NCI-H2171 (cell line): Measurements from ENCODE around the gene C11orf65.
"Not testable (repeated sequence)": the region's sequence is repeated elsewhere in the genome, so short reads cannot be mapped to it uniquely, and the experiment has no call there.

Source experiments
- DNase-seq: peaks from one replicate; lab custom pipeline; 2025; lab: John Stamatoyannopoulos, UW

The C11orf65 gene

GRCh38 chr11:108472681-108473080 lies 5.4 kb upstream of the C11orf65 start:
- DNase-seq = no peak

DNA sequence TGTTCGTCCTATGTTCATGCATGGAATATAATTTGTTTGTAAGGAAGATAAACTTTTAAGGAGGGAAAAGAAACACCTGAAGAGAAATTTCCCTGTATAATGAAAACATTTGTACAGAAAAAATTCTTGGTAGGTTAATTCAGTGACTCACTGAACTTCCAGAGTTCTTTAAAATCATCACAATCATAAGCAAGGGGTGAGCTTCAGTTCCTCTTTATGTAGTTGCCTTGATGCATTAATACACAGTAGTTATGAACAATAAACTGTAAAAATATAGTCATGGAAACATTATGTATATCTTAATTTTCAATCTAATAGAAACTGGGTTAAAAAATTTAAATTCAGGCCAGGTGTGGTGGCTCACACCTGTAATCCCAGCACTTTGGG lies 1.1 kb upstream of the C11orf65 start:
- no peak for DNase-seq

DNA sequence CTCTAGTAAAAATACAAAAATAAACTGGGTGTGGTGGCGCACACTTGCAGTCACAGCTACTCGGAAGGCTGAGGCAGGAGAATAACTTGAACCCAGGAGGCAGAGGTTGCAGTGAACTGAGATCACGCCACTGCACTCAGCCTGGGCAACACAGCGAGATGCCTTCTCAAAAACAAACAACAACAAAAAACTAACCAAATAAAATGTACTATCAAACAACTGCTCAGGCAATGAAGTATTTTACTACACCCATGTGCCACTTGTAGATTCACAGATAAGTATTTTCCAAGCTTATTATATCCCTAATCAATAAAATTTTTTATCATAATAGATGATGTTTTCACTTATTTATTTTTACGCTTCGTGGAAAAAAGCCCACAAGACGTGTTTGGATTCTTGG lies 924 bp downstream of the C11orf65 start:
- no peak for DNase-seq

GRCh38 chr11:108453207-108453835 lies 14.0 kb downstream of the C11orf65 start:
- no peak for DNase-seq

- DNase-seq = not testable (repeated sequence)
Observed at GRCh38 chr11:108441445-108441844, 25.9 kb downstream of the C11orf65 start.

DNA sequence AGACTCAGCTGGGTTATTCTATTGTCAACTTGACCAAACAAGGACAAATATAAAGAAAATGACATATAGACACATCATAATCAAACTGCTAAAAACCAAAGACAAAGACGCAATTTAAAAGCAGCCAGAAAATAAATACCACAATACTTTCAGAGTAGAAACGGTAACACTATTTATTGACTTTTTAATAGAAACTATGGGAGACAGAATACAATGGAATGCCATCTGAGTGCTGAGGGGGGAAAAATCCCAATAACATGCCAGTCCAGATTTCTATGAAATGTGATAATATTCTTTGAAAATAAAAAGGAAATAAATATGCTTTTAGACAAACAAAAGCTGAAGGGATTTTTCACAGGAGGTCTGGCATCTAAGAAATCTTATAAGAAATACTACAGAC lies 30.7 kb downstream of the C11orf65 start:
- DNase-seq = no peak

GRCh38 chr11:108435066-108435465 lies 32.3 kb downstream of the C11orf65 start:
- DNase-seq = no peak

- no peak for DNase-seq
Observed at GRCh38 chr11:108432783-108433182, 34.5 kb downstream of the C11orf65 start.

GRCh38 chr11:108431997-108432396 lies 35.3 kb downstream of the C11orf65 start:
- no peak for DNase-seq

DNA sequence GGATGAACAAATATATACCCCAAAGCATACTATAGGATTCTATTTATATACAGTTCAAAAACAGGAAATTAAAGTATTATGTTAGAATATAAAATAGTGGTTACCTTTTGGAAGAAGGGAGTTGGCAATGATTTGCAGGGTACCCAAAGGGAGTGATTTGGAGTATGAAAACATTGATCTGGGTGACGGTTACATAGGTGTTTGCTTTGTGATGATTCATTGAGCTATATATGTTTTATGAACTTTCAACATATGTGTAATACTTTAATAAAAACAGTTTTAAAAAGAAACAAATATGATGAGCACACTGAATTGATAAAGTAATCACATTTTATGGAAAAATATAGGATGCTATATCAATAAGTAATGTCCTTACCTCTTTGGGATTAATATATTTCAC lies 36.0 kb downstream of the C11orf65 start:
- no peak for DNase-seq

- DNase-seq = not testable (repeated sequence)
Observed at GRCh38 chr11:108417551-108417950, 49.8 kb downstream of the C11orf65 start.

DNA sequence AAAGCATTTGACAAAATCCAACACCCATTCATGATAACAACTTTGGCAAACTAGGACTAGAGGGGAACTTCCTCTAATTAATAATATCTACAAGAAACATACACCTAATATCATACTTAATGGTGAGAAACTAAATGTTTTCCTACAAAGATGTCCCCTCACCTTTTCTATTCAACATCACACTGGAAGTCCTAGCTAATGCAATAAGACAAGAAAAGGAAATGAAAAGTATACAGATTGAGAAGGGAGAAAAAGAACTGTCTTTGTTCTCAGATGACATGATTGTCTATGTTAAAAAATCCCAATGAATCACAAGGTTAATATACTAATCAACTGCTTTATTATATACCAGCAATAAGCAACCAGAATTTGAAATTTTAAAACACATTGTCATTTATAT lies 52.4 kb downstream of the C11orf65 start:
- no peak for DNase-seq

GRCh38 chr11:108405706-108406105 lies 61.6 kb downstream of the C11orf65 start:
- DNase-seq = no peak

DNA sequence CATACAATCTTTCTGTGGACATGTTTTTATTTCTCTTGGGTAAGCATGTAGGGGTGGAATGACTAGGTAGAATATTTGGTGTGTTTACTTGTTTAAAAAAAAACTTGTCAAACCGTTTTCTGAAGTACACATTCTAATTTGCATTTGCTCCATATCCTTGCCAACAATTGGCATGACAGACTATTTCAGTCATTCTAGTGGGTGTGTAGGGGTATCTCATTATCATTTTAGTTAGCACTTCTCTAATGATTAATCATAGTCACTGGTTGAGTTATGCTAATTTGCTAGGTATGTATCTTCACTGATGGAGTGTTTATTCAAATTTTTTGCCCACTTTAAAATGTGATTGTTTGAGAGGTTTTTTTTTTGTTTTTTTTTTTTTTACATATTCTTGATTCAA lies 64.3 kb downstream of the C11orf65 start:
- DNase-seq = no peak

- no peak for DNase-seq
Observed at GRCh38 chr11:108402241-108402640, 65.1 kb downstream of the C11orf65 start.

- DNase-seq = no peak
Observed at GRCh38 chr11:108398439-108398838, 68.9 kb downstream of the C11orf65 start.

- DNase-seq = not testable (repeated sequence)
Observed at GRCh38 chr11:108396672-108397071, 70.7 kb downstream of the C11orf65 start.

- no peak for DNase-seq
Observed at GRCh38 chr11:108394744-108395284, 72.5 kb downstream of the C11orf65 start.

- DNase-seq = no peak
Observed at GRCh38 chr11:108393046-108393445, 74.3 kb downstream of the C11orf65 start.

GRCh38 chr11:108392353-108392752 lies 75.0 kb downstream of the C11orf65 start:
- DNase-seq = no peak

- DNase-seq = no peak
Observed at GRCh38 chr11:108388576-108388975, 78.8 kb downstream of the C11orf65 start.

DNA sequence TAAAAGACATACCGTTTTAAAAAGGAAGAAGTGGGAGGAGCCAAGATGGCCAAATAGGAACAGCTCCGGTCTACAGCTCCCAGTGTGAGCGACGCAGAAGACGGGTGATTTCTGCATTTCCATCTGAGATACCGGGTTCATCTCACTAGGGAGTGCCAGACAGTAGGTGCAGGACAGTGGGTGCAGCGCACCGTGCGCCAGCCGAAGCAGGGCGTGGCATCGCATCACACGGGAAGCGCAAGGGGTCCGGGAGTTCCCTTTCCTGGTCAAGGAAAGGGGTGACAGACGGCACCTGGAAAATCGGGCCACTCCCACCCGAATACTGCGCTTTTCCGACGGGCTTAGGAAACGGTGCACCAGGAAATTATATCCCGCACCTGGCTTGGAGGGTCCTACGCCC lies 93.8 kb downstream of the C11orf65 start:
- DNase-seq = not testable (repeated sequence)

DNA sequence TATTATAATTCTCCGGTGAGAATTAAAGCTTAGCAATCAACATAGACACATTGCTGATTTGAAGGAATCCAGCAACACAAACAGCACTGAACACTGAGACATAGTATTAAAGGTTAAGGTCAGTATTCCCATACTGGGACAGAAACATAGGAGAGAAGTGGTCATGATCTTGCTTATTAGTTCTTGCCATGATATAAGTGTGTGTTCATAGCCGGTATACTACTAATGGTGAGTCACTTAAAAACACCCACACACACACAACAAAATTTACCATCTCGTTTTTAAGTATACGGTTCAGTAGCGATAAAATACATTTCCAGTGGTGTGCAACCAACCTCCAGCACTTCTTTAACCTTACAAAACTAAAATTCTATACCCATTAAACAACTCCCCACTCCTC lies 96.3 kb downstream of the C11orf65 start:
- DNase-seq = no peak

GRCh38 chr11:108370315-108370714 lies 97.0 kb downstream of the C11orf65 start:
- DNase-seq = no peak
